Prostate gland (tissue), 2 donors: ENCODE data around the gene TP53RK.

Source experiments
- CTCF ChIP-seq, 4 experiments: fragments of 200-600 bp in 2 of 4; fragments of 450-650 bp in 2 of 4; sonication (generic) in 2 of 4; IDR thresholded peaks; 1 replicate in 3 of 4; 2 replicates in 1 of 4; pipeline ENCODE4 v1.5.1; 2016 to 2019; ENCODE audit warnings: antibody characterized with exemption in 4 of 4, mild to moderate bottlenecking in 2 of 4, moderate library complexity in 2 of 4
- POLR2AphosphoS5 ChIP-seq: sonication (generic); formaldehyde crosslinking; IDR thresholded peaks from one replicate; pipeline ENCODE4 v1.6.1; 2017; ENCODE audit warnings: antibody characterized with exemption

- TF ChIP-seq CTCF (IDR thresholded peaks at IDR 0.05) (no peak), POLR2AphosphoS5 (no peak)
These were observed 28.7 kb upstream of the TP53RK start for GRCh38 chr20:46717818-46718541.
